Liver (tissue), 3 donors: ENCODE data around the gene GNG8.

Experiments
- ATF3 ChIP-seq: IDR thresholded peaks from 2 replicates; pipeline ENCODE4 v1.6.1; 2016; ENCODE audit warnings: antibody characterized with exemption
- CTCF ChIP-seq: fragments of 150-350 bp; IDR thresholded peaks from 2 replicates; pipeline ENCODE4 v1.5.1; 2017; ENCODE audit warnings: improper control_type of control experiment, low read depth, low read length; ENCODE audit not compliant: missing input control
- FOXA1 ChIP-seq: IDR thresholded peaks from 2 replicates; pipeline ENCODE4 v1.6.1; 2016; ENCODE audit warnings: antibody characterized with exemption
- GABPA ChIP-seq, 2 donors: IDR thresholded peaks in 1 of 2; conservative IDR thresholded peaks in 1 of 2; 2 replicates each; pipeline ENCODE4 v1.6.1; 2016; ENCODE audit warnings: antibody characterized with exemption in 2 of 2, mild to moderate bottlenecking in 1 of 2, moderate library complexity in 1 of 2
- HNF4G ChIP-seq: IDR thresholded peaks from 2 replicates; pipeline ENCODE4 v1.6.1; 2016; ENCODE audit warnings: antibody characterized with exemption
- JUND ChIP-seq, 2 donors: IDR thresholded peaks; 2 replicates each; pipeline ENCODE4 v1.6.1; 2016; ENCODE audit warnings: antibody characterized with exemption in 2 of 2
- MAX ChIP-seq: IDR thresholded peaks from 2 replicates; pipeline ENCODE4 v1.6.1; 2016; ENCODE audit warnings: antibody characterized with exemption
- RAD21 ChIP-seq, 2 donors: IDR thresholded peaks; 2 replicates each; pipeline ENCODE4 v1.6.1; 2016; ENCODE audit warnings: antibody characterized with exemption in 2 of 2, mild to moderate bottlenecking in 2 of 2
- REST ChIP-seq: IDR thresholded peaks from 2 replicates; pipeline ENCODE4 v1.6.1; 2016; ENCODE audit warnings: antibody characterized with exemption, mild to moderate bottlenecking
- TAF1 ChIP-seq: conservative IDR thresholded peaks from 2 replicates; pipeline ENCODE4 v1.6.1; 2016; ENCODE audit warnings: antibody characterized with exemption, mild to moderate bottlenecking
- YY1 ChIP-seq: IDR thresholded peaks from 2 replicates; pipeline ENCODE4 v1.6.1; 2016; ENCODE audit warnings: antibody characterized with exemption, mild to moderate bottlenecking
- ZBTB33 ChIP-seq: IDR thresholded peaks from 2 replicates; pipeline ENCODE4 v1.6.1; 2016; ENCODE audit warnings: antibody characterized with exemption
- donor health status: healthy.
- donor health status: healthy.

- TF ChIP-seq CTCF (no peak), ZBTB33 (no peak), JUND (IDR thresholded peaks at IDR 0.05) (no peak), RAD21 (IDR thresholded peaks at IDR 0.05) (no peak), MAX (no peak), REST (no peak), FOXA1 (no peak), GABPA (IDR thresholded peaks at IDR 0.05 in 1 of 2, conservative IDR thresholded peaks at IDR 0.05 in 1 of 2) (no peak), TAF1 (no peak), HNF4G (no peak), YY1 (no peak), ATF3 (no peak)
These were observed 10.9 kb downstream of the GNG8 start, which contains the start of gene PTGIR for GRCh38 chr19:46624958-46625661.
